Neural cell (in vitro differentiated cells): ENCODE measurements around the gene LCE3C.

ENCODE experiments used
- EP300 ChIP-seq: fragments of 450-650 bp; conservative IDR thresholded peaks from 2 replicates; pipeline ENCODE4 v1.6.1; 2014; ENCODE audit warnings: antibody characterized with exemption, mild to moderate bottlenecking, moderate library complexity; ENCODE audit not compliant: poor library complexity, severe bottlenecking
- EZH2 ChIP-seq: fragments of 200-600, 300-800 bp; shearing (Covaris generic), sonication (generic); IDR thresholded peaks from 2 replicates; pipeline ENCODE4 v1.6.1; 2014; ENCODE audit warnings: antibody characterized with exemption, low read length, borderline replicate concordance, mild to moderate bottlenecking; ENCODE audit not compliant: insufficient read depth, poor library complexity, severe bottlenecking
- MXI1 ChIP-seq: fragments of 450-650 bp; conservative IDR thresholded peaks from 2 replicates; pipeline ENCODE4 v1.6.1; 2014; ENCODE audit warnings: antibody characterized with exemption, mild to moderate bottlenecking; ENCODE audit not compliant: poor library complexity, severe bottlenecking
- POLR2AphosphoS5 ChIP-seq: IDR thresholded peaks from 2 replicates; pipeline ENCODE4 v1.6.1; 2012
- RAD21 ChIP-seq: fragments of 450-650 bp; conservative IDR thresholded peaks from 2 replicates; pipeline ENCODE4 v1.6.1; 2014; ENCODE audit warnings: antibody characterized with exemption, mild to moderate bottlenecking, moderate library complexity
- REST ChIP-seq: IDR thresholded peaks from 2 replicates; pipeline ENCODE4 v1.6.1; 2012; ENCODE audit warnings: borderline replicate concordance
- SMC3 ChIP-seq: fragments of 450-650 bp; conservative IDR thresholded peaks from 2 replicates; pipeline ENCODE4 v1.6.1; 2014; ENCODE audit warnings: antibody characterized with exemption, mild to moderate bottlenecking, moderate library complexity; ENCODE audit not compliant: poor library complexity
- TAF1 ChIP-seq: IDR thresholded peaks from 2 replicates; pipeline ENCODE4 v1.6.1; 2012; ENCODE audit warnings: low read depth
- TF ChIP-seq, protein P1 (sequence below): fragments of 450-650 bp; IDR thresholded peaks from 2 replicates; pipeline ENCODE4 v1.5.1; 2014; ENCODE audit warnings: antibody characterized with exemption, mild to moderate bottlenecking, moderate library complexity; ENCODE audit not compliant: poor library complexity, severe bottlenecking

DNA sequence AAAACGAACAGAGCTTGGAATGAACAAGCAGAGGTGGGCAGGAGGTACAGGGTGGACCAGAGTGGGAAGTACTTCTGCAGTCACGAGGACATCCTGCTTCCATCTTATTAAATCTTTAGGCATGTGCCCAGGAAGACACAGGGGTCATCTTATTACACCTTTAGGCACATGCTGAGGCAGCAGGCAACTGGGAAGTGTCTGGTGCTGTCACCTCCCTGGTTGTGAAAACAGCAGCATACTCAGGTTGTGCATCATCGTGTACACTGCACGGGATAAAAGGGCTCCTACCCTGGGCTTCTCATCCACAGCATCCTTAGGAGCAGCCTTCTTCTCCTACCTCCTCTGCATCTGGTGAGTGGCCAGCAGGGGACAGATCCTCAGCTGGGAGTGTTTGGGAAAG is at the start of gene LCE3C:
- TF ChIP-seq REST: no peak
- TF ChIP-seq EZH2: no peak
- TF ChIP-seq, protein P1, sequence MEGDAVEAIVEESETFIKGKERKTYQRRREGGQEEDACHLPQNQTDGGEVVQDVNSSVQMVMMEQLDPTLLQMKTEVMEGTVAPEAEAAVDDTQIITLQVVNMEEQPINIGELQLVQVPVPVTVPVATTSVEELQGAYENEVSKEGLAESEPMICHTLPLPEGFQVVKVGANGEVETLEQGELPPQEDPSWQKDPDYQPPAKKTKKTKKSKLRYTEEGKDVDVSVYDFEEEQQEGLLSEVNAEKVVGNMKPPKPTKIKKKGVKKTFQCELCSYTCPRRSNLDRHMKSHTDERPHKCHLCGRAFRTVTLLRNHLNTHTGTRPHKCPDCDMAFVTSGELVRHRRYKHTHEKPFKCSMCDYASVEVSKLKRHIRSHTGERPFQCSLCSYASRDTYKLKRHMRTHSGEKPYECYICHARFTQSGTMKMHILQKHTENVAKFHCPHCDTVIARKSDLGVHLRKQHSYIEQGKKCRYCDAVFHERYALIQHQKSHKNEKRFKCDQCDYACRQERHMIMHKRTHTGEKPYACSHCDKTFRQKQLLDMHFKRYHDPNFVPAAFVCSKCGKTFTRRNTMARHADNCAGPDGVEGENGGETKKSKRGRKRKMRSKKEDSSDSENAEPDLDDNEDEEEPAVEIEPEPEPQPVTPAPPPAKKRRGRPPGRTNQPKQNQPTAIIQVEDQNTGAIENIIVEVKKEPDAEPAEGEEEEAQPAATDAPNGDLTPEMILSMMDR: no peak
- no peak for TF ChIP-seq EP300
- no peak for TF ChIP-seq TAF1
- TF ChIP-seq RAD21: no peak
- TF ChIP-seq POLR2AphosphoS5: no peak
- TF ChIP-seq MXI1: no peak
- TF ChIP-seq SMC3: no peak
